Ascending aorta (tissue), 2 donors: Measurements from ENCODE around the gene CLEC19A. TPM values are rescaled to one million over a fixed set of nuclear protein-coding genes. Genes with fewer than 3 reads are reported as not detected.

Source experiments
- DNase-seq, 2 donors: peaks; one replicate each; pipeline ENCODE4 v3.0.0-alpha.2; 2019; ENCODE audit warnings: low spot score in 2 of 2
- H3K27ac ChIP-seq, 2 donors: fragments of 200-600 bp; sonication (generic); one replicate each; pipeline ENCODE4 v1.5.1; 2016 to 2017; ENCODE audit warnings: mild to moderate bottlenecking in 1 of 2
- H3K27me3 ChIP-seq: fragments of 200-600 bp; sonication (generic); one replicate; pipeline ENCODE4 v1.5.1; 2017
- H3K36me3 ChIP-seq, 2 donors: fragments of 200-600 bp; sonication (generic); one replicate each; pipeline ENCODE4 v1.5.1; 2016
- H3K4me1 ChIP-seq, 2 donors: fragments of 200-600 bp; sonication (generic); one replicate each; pipeline ENCODE4 v1.5.1; 2016 to 2017; ENCODE audit warnings: mild to moderate bottlenecking in 1 of 2
- H3K4me3 ChIP-seq, 2 donors: fragments of 200-600 bp; sonication (generic); one replicate each; pipeline ENCODE4 v1.5.1; 2016 to 2017; ENCODE audit warnings: mild to moderate bottlenecking in 1 of 2
- H3K9me3 ChIP-seq, 2 donors: fragments of 200-600 bp; sonication (generic); one replicate each; pipeline ENCODE4 v1.5.1; 2016
- intact Hi-C: fragments of 100-400 bp; cut with DNase I; formaldehyde crosslinking; loops from one replicate; pipeline ENCODE4 v1.15.1; 2023
- total RNA-seq: library from RNA; depleted of rRNA; stranded (reverse); fragments of >200 nt; gene quantifications from one replicate; pipeline ENCODE4 v1.1.0, GENCODE V29; 2016
- TF ChIP-seq, protein P1 (sequence below), 3 experiments: fragments of 200-600 bp in 2 of 3; fragments of 450-650 bp in 1 of 3; sonication (generic) in 2 of 3; IDR thresholded peaks; one replicate each; pipeline ENCODE4 v1.5.1; 2016 to 2019; ENCODE audit warnings: antibody characterized with exemption in 3 of 3, mild to moderate bottlenecking in 1 of 3, moderate library complexity in 1 of 3

The CLEC19A gene
- total RNA-seq, 1 donor from 2014 or later: not detected

DNA sequence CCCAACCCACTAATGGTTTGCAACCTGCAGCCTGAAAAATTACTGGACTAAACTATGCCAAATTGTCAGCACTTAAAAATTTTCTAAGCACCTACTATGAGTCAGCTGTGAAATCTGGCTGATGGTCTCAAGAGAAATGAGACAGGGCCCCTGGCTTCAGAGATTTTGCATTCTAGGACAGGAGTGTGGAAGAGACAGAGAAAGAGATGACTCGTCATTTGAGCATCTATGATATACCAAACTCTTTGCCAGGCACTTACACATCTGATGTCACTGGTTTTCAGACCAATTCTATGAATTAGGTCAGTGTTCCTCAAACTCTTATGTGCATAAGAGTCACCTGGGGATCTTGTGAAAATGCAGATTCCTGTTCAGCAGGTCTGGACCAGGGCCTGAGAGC lies 44.4 kb downstream of the CLEC19A start:
- Histone ChIP-seq H3K4me1 (no peaks in the 10 kb centered on the region), H3K9me3 (no peaks in the 10 kb centered on the region), H3K27me3 (no peaks in the 10 kb centered on the region), H3K27ac (no peak overlapping the region), H3K36me3 (no peaks in the 10 kb centered on the region), H3K4me3 (no peak overlapping the region)
- no peak for DNase-seq
- TF ChIP-seq, protein P1, sequence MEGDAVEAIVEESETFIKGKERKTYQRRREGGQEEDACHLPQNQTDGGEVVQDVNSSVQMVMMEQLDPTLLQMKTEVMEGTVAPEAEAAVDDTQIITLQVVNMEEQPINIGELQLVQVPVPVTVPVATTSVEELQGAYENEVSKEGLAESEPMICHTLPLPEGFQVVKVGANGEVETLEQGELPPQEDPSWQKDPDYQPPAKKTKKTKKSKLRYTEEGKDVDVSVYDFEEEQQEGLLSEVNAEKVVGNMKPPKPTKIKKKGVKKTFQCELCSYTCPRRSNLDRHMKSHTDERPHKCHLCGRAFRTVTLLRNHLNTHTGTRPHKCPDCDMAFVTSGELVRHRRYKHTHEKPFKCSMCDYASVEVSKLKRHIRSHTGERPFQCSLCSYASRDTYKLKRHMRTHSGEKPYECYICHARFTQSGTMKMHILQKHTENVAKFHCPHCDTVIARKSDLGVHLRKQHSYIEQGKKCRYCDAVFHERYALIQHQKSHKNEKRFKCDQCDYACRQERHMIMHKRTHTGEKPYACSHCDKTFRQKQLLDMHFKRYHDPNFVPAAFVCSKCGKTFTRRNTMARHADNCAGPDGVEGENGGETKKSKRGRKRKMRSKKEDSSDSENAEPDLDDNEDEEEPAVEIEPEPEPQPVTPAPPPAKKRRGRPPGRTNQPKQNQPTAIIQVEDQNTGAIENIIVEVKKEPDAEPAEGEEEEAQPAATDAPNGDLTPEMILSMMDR (IDR thresholded peaks at IDR 0.05): no peak
- intact Hi-C loops: no loop called here

DNA sequence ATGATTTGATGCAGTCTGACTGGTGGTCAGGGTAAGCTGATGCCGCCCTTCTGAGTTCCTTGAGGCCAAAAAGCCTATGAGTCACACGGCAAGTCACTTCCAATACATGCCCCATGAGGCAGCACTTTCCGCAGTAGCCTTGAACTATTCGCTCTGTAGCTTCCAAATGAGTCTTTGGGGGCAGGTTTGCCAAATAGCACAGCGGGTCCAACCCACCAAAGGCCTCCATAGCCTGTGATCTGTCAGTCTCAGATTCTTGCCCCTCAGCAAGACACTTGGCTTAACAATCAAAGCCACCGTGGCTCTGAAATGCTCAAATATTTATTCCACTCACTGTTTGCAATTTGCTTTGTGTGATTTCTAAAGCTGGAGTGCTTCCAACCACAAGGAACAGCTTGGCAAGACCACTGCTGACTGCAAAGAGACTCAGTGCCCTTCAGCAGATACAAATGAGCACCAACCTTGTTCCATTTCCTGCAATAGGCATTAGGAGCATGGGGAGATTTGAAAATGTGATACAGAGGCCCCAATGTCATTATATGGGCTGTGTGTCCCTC lies 45.4 kb downstream of the CLEC19A start:
- no peaks in the 10 kb centered on the region for H3K27me3 ChIP-seq
- no peaks in the 10 kb centered on the region for H3K36me3 ChIP-seq
- DNase-seq: no peak
- intact Hi-C loops: no loop called here
- TF ChIP-seq, protein P1 (IDR thresholded peaks at IDR 0.05): no peak
- peak overlapping the region; percentile 20 to 48 for H3K27ac ChIP-seq
- H3K9me3 ChIP-seq: no peaks in the 10 kb centered on the region
- H3K4me3 ChIP-seq: no peak overlapping the region
- no peaks in the 10 kb centered on the region for H3K4me1 ChIP-seq

DNA sequence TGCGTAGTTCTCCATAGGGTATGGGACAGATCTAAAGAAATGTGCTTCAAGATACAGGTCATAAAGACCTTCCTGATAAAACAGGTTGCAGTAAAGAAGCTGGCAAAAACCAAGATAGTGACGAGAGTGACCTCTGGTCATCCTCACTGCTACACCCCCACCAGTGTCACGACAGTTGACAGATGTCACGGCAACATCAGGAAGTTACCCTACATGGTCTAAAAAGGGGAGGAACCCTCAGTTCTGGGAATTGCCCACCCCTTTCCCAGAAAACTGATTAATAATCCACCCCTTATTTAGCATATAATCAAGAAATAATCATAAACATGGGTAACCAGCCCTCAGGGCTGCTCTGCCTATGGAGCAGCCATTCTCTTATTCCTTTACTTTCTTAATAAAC lies 46.3 kb downstream of the CLEC19A start:
- TF ChIP-seq, protein P1 (IDR thresholded peaks at IDR 0.05): no peak
- H3K36me3 ChIP-seq: no peaks in the 10 kb centered on the region
- H3K27me3 ChIP-seq: no peaks in the 10 kb centered on the region
- no peak for DNase-seq
- no peaks in the 10 kb centered on the region for H3K9me3 ChIP-seq
- no peak overlapping the region for H3K27ac ChIP-seq
- H3K4me3 ChIP-seq: no peak overlapping the region
- intact Hi-C loops: no loop called here
- no peaks in the 10 kb centered on the region for H3K4me1 ChIP-seq

DNA sequence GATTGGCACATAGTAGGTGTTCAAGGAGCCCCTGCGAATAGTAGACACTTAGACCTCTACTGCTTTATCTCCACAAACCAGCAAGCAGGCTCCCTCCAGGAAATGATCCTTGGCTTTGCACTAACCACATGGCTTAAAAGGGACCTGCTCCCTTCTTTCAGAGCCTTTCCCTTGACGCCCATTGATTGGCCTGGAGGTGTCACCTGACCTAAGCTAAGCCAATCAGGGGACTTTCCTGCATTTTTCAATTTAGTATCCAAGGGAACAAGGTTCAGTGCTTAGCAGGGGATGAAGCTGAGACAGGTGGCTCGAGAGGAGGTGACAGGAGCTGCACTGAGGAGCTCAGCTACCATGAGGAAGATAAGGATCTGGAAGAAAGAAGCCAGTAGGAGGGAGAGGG lies 52.8 kb downstream of the CLEC19A start:
- Histone ChIP-seq H3K4me1 (no peaks in the 10 kb centered on the region), H3K4me3 (no peak overlapping the region), H3K27ac (no peak overlapping the region), H3K9me3 (no peaks in the 10 kb centered on the region), H3K36me3 (no peaks in the 10 kb centered on the region), H3K27me3 (no peaks in the 10 kb centered on the region)
- no peak for DNase-seq
- TF ChIP-seq, protein P1 (IDR thresholded peaks at IDR 0.05): no peak
- intact Hi-C loops: no loop called here

DNA sequence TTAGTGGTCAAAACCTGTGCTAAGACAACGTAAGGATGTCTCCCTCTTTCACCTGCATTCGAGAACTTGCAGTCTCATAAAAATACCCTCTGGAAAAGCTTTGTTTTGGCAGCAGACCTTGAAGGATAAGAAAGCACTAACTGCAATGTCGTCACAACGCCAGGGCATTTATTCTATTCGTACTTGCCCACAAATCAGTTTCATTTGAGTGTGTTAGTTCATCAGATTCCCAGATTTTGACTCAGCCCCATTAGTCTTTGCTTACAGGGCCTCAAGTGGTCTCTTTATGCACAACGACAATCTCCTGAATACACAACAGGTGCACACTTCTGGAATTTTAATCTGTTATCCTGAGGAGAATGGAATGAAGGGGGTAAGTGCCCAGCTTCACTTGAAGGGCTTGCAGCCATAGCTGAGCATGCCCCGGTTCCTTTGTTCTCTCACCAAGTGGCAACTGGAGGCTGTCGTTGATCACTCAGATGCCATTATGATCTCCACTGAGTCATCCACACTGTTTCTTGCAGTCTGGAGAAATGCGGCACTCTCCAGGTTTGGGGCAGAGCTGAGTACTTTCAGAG lies 58.8 kb downstream of the CLEC19A start:
- TF ChIP-seq, protein P1 (IDR thresholded peaks at IDR 0.05): no peak
- no peaks in the 10 kb centered on the region for H3K27me3 ChIP-seq
- no peaks in the 10 kb centered on the region for H3K9me3 ChIP-seq
- intact Hi-C loops: no loop called here
- H3K36me3 ChIP-seq: no peaks in the 10 kb centered on the region
- no peak overlapping the region for H3K4me3 ChIP-seq
- H3K4me1 ChIP-seq: no peaks in the 10 kb centered on the region
- no peak overlapping the region for H3K27ac ChIP-seq
- DNase-seq: no peak

DNA sequence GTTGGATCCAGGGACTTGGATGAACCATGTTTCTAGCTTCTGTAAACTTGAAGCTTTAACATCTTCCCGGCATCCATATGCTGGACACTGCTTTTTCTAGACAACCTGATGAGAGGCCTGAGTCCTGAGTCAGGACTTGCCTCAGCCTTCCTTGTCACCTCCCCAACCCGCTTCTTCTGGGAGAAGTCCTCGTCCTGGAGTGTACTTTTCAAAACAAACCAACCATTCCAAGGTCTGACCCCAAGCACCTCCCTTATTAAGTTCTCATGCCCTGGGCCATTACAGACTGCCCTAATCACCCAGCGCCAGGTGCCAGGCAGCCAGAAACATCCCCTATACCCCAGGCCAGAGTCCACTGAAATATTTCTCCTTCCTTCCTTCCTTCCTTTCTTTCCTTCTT lies 59.4 kb downstream of the CLEC19A start:
- TF ChIP-seq, protein P1 (IDR thresholded peaks at IDR 0.05): no peak
- Histone ChIP-seq H3K4me3 (no peak overlapping the region), H3K4me1 (no peaks in the 10 kb centered on the region), H3K9me3 (no peaks in the 10 kb centered on the region), H3K27ac (no peak overlapping the region), H3K27me3 (no peaks in the 10 kb centered on the region), H3K36me3 (no peaks in the 10 kb centered on the region)
- intact Hi-C loops: no loop called here
- DNase-seq: no peak
